Measurements from ENCODE around the gene TSSK6.

Gene TSSK6

DNA sequence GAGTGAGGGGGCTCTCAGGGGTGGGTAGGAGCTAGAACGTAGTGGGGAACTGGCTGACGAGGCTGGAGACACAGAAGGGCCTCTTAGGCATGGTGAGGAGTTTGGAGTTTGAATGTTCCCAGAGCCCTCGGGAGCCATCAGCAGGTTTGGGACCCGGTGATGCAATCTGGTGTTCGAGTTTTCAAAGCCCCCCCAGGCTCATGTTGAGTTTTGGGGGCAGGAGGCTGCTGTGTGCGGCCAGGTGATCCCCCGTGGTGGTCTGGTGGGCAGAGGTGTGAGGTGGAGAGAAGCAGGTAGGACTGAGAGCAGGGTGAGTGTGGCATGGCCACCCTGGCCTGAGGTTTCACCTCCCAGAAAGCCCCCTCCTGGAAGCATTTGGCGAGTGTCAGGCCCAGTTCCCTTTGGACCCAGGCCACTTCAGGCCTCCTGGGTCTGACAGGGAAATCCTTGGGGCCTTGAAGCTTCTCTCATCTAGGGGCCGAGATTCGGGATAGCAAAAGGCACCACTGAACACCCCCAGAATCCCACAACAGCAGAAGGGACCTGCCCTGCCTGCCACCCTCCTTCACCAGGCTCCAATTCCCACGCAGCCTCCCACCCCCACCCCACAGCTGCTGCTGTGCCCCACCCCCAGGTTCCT, 14.6 kb upstream of the TSSK6 start:
- DNase-seq, result no peak

DNA sequence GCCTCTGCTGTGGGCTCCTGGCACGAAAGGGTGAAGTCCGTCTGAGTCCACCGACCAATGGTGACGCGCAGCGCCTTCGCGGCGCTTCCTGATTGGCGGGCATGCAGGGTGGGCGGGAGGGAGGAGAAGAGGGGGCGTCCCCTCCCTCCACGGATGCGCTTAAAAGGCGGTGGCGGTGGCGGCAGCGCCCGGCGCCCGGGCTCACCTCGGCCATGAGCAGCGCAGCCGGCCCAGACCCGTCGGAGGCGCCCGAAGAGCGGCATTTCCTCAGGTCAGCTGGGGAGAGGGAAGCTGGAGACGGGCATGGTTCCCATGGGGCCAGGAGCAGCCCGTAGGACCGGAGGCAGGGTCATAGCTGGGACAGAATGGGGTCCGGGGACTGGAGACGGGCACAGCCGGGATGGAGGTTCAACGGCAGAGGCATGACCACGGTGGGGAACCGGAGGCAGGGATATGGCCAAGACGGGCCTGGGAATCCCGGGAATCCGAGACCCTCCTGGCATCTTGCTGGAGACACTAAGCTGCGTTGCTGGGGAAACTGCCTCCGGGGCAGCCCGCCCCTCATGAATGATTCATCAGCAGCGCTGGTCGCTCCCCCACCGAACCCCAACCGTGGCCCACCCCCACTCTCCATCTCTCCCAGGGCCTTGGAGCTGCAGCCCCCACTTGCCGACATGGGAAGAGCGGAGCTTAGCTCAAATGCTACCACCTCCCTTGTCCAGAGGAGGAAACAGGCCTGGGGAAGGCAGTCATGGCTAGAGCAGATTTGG, 13.6 kb upstream of the TSSK6 start, which contains the start of gene YJEFN3:
Gene YJEFN3 (plus strand): TSS at position 191 of the 770 bp plus-strand sequence. CDS start 22 bp downstream, at position 213.
- DNase-seq, result no peak

DNA sequence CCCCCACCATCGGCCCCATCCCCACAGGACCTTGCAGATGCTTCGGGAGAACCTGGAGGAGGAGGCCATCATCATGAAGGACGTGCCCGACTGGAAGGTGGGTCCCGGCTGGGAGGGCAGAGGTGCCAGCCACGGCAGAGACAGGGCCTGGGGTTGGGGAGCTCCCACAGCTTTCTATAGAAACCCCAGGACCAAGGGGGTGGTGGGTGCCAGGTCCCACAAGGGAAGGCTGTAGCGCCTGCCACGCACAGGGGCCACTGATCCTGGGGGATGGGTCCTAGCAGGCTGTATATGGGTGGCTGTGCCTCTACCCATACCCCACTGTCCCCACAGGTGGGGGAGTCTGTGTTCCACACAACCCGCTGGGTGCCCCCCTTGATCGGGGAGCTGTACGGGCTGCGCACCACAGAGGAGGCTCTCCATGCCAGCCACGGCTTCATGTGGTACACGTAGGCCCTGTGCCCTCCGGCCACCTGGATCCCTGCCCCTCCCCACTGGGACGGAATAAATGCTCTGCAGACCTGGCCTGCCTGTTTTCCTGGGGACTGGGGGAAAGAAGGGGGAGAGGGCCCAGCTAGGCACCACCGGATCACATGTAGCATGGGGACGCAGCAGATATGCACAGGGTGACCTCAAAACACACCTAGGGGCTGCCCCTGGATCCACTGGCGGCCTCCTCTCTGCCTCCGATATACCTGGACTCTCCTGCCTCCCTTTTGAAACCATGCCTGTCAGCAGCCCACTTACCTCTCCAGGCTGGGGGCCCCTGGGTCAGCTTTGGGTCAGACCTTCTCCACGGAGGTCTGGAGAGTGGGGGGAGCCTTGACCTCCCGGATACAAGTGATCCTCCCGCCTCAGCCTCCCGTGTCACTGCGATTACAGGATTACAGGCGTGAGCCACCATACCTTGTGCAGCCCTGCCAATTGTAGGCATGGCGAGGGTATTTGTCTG, 12.6 kb upstream of the TSSK6 start:
- DNase-seq, result no peak

DNA sequence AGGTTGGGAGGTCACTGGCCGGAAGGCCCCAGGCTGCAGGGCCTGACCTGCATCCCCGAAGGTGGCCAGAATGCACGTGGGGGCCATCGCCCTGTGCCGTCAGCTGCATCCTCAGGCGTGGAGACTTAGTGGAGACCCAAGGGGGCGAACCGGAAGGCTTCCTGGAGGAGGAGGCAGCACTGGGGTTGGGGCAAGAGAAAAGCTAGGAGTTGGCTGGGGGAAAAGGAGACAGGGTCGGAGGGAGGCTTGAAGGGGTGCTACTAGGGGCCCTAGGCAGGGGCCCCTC, 12.0 kb upstream of the TSSK6 start:
- no peak for DNase-seq

DNA sequence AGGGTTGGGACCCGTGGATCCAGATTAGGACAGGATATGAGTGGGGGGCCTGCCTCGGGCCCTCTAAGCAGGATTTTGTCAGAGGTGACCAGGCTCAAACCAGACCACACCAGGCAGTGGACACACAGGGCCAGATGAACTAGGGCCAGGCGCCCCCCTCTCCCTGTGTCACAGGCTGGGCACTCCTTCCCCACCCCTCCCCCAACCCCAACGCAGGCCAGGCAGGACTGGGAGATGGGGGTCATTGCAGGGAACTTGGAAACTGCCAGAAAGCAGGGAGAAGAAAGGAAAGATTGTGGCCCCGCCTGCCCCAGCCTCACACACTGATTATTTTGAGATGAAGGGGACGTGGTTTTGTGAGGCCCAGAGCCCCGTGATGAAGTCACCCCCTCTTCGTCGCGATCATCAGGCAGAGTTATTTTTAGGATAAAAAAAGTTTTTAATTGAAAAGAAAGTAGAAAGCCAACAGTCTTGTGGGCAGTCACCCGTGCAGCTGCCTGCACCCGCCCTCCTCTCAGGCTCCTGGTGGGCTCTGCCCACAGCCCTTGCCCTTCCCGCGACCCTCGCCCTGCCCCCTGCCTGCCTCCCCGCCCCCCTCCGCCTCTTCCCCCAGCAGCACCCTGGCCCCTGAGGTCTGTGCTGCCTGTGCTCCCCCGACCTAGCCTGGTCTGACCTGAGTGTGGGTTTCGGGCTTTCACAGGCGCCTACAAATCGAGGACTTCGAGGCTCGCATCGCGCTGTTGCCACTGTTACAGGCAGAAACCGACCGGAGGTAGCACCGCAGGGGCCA, 11.4 kb upstream of the TSSK6 start:
- DNase-seq, result no peak

DNA sequence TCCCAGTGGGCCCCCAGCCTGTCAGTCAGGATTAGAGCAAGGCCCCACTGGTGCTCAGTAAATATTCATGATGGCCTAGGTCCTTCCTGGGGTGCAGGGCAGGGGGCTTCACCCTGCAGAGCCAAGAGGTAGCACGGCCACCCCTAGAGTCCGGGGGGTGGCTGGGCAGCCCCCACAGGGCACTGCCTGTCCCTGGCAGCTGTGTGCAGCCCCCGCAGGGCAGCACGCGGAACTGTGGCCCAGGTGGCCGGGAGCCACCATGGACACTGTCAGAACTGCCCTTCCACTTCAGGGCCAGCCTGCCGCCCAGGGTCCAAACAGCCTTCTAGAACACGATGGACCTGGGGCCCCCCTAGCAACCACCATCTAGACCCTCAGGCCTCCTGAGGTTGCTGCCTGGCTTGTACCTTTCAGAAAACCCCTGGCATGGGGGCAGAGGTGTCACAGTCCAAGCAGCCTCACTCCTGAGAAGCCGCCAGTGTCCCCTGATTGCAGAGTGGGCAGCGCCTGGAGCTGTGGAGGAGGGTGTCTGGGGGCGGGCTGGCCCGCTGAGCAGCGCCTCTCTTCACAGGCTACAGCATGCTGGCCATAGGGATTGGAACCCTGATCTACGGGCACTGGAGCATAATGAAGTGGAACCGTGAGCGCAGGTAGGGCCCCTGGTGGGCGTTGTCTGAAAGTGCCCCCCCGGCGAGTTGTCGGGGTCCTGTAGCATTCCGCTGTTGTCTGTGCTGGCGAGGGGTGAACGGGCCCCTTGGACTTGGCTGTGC, 10.4 kb upstream of the TSSK6 start:
- no peak for DNase-seq

DNA sequence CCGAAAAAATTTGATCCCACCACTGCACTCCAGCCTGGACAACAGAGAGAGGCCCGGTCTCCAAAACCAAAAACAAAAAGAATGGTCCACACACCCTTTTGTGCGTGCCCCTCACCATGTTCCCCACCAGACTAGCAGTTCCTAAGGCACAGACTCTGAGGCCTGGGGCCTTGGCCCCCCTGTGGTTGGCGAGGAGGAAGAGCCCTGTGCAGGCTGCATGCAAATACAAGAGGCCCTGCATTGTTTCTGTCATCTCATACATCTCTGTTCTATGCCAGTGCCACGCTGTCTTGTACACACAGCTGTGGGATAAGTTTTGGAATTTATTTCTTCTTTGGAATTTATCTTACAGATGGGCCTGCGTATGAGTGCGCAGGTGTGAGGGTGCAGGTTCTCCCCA, 8.7 kb upstream of the TSSK6 start:
- no peak for DNase-seq

DNA sequence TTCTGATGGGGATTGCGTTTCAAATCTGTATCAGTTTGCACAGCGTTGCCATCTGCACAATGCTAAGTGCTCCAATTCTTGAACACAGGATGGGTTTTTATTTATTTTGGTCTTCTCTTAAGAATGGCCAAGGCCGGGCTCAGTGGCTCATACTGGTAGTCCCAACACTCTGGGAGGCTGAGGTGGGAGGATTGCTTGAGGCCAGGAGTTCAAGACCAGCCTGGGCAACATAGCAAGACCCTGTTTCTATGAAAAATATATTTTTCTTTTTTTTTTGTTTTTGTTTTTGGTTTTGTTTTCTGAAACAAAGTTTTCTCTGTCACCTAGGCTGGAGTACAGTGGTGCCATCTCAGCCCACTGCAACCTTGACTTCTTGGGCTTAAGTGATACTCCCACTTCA, 7.8 kb upstream of the TSSK6 start:
- no peak for DNase-seq

DNA sequence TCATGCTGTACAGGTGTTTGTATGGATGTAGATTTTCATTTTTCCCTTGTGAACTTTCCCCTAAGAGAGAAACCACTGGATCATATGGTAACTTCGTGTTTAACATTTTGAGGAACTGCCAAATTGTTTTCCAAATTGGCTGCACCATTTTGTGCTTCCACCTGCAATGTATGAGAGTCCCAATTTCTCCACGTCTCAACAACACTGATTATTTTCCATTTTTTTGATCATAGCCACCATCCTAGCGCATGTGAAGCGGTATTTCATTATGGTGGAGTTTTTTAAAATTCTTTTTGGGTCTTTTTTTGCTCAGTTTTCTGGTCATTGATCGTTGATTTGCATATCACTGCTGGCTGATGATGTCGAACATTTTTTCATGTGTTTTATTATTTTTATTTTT, 5.6 kb upstream of the TSSK6 start:
- no peak for DNase-seq

DNA sequence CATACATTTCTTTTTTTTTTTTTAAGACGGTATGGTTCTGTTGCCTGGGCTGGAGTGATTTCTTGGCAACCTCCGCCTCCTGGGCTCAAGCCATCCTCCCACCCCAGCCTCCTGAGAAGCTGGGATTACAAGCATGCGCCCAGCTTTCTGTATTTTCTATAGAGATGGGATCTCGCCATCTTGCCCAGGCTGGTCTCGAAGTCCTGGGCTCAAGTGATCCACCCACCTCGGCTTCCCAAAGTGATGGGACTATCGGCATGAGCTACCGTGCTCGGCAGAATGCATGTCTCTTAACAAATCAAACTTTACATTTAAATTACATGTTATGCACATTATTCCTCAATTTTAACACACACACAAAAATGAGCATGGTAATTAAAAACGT, 1.9 kb upstream of the TSSK6 start:
- no peak for DNase-seq

DNA sequence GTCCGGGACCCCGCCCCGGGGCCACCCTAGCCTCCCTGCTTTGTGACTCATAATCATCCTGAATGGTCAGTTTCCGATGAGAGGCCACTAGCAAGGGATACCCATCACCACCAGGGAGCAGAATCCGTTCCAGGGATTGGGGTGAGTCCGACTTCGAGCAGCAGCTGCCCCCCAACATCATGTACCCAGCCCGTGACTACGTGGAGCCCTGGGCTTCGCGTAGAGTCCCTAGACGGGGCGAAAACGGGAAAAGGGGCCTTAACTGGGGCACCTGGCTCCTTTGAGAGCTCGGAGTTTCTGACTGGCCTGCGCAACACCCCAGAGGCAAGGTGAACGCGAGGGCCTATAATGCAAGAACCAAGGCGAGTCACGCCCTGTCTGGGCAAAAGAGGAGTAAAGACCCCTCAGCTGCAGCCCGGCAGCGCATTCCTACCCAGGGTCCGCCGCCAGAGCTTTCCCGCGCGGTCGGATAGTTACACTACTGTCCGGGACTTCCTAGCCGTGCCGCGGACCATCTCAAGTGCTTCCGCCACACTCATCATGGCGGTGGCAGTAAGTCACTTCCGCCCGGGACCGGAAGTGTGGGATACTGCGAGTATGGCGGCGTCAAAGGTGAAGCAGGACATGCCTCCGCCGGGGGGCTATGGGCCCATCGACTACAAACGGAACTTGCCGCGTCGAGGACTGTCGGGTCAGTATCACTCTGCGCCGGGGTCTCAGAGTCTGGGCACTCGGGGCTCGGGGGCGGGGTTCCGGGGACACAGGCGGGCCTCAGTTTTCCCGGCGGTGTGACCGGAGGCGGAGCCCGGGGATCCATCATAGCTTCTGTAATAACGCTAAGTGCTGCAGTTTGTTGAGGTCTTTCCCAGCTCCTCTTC, 533 bp upstream of the TSSK6 start, which contains the start of gene NDUFA13:
Gene NDUFA13 (plus strand): TSS at position 584 of the 878 bp plus-strand sequence. CDS start 14 bp downstream, at position 598.
- peak; percentile 95 for DNase-seq

DNA sequence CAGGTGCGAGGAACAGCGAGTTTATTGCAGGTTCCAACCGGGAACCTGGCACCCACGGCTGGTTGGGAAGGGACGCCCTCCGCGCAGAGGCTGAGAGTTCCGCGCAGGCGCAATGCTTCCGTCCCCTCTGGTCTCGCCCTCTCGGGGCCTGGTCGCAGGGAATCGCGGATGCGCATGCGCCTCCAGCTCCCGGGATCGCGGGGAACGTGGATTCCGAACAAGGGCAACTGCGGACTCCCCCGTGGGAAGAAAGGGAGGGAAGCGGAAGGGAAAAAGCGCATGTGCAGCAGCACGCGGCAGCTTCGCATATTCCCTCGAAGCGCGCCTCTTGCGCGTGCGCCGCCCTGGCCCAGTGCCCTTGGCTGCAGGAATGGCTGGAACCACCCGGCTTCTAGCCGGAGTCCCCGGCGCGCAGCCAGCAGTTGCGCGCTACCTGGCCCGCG, 1.1 kb downstream of the TSSK6 start:
- no peak for DNase-seq

DNA sequence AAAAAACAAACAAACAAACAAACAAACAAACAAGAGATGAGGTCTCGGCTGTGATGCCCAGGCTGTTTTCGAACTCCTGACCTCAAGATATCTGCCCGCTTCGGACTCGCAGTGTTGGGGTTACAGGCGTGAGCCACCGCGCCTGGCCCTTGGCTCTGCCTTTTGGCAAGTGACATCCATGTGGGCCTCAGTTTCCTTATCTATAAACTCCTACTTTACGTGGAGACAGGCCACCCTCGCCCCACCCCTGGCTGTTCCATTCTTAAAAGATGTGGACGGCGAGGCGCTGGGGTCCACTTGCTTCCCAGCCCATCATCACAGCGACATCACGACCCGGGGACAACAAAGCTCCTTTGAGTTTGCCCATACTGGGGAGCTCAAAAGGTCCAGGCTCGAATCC, 1.7 kb downstream of the TSSK6 start:
- no peak for DNase-seq

DNA sequence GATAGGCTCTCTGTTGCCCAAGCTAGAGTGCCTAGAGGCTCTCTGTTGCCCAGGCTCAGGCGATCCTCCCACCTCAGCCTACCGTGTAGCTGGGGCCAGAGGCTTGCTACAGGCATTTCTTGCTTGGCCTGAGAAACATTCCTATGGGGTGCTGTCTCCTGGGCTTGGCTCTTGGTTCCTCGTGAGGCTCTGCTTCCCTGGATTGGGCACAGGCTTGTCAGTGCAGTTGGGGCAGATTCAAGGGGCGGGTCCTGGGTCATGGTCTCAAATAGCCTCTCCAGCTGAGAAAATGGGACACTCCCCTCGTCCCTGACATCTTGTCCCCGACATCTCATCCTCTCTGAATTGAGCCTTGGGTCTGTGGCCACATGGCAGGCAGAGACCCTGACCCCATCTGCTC, 4.9 kb downstream of the TSSK6 start:
- no peak for DNase-seq

DNA sequence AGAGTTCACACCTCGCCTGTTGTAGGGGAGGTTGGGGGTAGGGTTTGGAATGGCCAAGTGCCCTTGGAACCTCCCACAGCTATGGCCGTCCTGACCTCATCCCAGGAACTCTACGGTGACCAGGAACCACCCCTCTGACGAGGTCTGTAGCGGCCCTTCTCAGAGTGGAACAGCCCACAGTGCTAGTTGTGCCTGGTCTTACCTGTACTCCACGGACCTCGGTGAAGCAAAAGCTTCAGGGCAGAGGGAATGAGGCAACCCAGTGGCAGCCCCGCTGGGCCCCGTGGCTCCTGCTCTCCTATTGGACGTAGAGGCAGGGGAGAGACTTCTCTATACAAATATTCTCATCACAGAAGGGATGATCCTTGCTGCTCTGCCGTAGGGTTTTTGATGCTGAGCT, 7.1 kb downstream of the TSSK6 start:
- no peak for DNase-seq

DNA sequence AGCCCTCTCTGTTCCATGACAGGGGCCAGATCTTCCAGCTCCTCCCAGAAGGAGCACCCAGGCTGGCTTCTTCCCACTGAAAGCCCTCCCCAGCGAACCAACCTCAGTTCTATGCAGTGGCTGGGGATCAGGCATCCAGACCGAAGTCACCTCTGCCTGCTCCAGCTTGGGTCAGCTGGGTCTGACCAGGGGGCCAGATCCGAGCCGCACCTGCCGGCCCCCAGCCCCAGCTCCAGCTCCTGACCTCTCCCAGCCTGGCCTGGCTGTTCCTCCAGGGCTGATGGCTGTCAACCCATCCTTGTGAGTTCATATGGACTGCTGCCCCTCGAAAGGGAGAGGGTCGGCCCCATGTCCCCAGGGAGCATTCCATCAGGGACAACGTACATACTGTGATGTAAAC, 8.0 kb downstream of the TSSK6 start:
- no peak for DNase-seq

DNA sequence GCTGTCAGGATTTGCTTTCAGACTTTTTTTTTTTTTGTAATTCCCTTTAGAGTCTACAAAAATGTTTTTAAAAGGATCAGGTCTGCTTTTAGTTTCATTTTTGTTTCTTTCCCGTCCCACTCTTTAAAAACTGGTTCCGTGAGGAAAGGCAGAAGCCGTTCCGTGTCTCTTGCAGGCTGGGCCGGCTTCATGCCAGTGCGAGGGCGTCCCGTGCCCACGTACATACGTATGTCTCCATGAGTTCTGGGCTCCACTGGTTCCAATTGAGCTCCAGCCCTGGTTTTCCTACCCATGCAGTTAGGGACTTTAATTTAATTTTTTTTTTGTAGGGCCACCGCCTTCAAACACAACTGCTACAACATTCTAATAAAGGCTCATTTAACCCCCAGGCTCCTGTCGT, 8.8 kb downstream of the TSSK6 start:
- DNase-seq, result no peak

DNA sequence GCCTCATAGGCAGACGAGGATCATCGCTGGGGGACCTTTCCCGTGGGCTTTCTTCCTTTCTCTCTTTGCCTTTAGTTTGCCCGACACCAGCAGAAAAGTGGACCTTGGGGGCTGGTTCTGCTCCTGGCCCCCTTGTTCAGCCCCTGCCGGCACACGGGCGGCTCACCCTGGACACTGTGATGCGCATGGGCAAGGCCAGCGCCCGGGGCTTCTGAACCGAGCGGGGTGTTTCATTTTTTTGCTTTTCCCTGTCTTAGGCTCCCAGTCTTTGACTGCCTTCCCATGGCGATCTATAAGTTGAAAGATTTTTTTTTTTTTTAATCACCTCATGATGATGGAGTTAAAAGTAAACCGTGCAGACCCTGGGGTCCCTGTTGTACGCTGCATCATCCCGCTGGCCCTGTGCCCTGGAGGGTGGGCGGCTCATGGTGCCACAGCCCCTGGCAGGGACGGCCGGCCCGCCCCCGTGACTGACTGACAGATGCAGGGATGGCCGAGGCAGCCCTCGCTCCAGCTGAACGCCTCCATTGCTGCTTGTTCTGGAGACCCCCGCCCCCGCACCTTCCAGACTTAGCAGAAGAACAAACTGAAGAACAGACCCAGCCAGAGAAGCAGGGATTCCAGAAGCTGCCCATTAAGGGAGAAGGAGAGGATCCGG, 9.6 kb downstream of the TSSK6 start:
- no peak for DNase-seq

DNA sequence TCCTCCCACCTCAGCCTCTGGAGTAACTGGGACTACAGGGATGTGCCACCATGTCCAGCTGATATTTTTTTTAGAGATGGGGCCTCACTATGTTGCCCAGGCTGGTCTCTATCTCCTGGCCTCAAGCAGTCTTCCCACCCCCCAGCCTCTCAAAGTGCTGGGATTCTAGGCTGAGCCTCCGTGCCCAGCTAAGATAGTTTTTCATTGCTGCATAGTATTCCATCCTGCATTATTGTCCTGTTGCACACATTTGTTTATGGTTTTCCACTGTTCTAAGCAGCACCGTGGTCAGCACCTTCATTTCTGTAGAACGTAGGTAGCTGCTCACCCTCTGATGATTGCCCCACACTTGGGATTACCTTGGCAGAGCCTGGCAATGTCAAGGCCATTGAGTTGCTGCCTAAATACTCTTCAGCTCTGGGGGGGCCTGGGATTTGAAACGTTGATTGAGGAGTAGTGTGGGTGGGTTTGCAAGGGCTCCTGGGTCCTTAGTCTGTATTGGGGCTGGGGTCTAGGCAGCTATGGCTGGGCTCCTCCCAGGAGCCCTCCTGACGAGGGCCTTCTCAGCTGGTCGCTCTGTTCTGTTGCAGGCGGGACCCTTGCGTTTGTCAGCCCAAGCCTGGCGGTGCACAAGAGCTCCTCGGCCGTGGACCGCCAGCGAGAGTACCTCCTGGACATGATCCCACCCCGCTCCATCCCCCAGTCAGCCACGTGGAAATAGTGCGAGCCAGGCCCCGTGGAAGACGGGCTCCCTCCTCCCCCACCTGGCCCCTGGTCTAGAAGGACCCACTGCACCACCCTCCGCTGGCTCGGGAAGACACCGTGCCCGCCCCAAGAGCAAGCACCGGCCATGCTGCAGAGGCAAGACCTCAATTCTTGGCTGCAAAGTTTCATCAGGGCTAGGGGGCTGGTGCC, 10.3 kb downstream of the TSSK6 start:
- no peak for DNase-seq
